HuH-7 (cell line): Measurements from ENCODE around the gene PICK1.
"Not testable (repeated sequence)": the region's sequence is repeated elsewhere in the genome, so short reads cannot be mapped to it uniquely, and the experiment has no call there.

Source experiments
- DNase-seq: peaks from one replicate; pipeline ENCODE4 v3.0.0; 2011; ENCODE audit warnings: low spot score

Gene PICK1

DNA sequence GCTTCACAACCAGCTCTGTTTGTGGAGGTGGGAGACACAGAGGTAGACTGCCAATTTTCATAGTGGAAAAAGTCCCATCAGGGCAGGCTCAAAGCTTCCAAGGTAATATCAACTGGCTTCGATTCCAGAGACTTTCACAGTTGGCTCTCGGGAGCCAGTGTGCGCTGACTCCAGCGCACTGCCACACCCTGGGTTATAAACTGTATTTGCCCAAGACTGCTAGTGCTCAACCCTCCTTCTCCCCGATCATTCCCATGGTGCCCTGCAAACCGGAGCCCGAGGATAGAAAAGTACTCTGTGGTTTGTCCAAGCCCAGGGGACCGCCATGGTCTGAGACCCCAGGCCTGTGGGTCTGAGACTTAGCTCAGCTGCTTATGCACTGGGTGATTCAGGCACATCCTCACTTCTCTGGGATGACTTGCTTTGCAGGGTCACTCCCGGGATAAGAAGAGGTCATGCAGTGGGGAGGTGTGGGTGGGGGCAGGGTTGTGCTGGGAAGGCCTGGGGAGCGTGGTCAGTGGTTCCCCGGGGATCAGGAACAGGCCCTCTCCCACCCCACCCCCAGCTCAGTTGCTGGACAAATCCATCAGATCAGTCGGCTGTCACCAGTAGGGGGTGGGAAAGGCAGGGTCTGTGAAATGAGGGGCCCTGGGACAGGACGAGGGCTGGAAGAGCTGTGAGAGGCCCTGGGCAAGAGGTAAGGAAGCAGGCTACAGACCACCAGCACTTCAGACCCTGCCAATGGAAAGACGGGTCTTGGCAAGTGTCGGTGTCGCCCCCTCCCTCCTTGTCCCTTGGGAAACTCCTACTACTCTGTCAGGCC is 26.7 kb upstream of the PICK1 start:
- peak; percentile 54 for DNase-seq

GRCh38 chr22:38031491-38031890 is 25.7 kb upstream of the PICK1 start:
- DNase-seq, result no peak

GRCh38 chr22:38032681-38033521 is 24.3 kb upstream of the PICK1 start:
- peak; percentile 51 for DNase-seq

- DNase-seq, result no peak
These were observed 23.5 kb upstream of the PICK1 start for GRCh38 chr22:38033522-38034277.

- no peak for DNase-seq
These were observed 22.8 kb upstream of the PICK1 start for GRCh38 chr22:38034278-38034882.

GRCh38 chr22:38034884-38035529 is 22.2 kb upstream of the PICK1 start:
- no peak for DNase-seq

DNA sequence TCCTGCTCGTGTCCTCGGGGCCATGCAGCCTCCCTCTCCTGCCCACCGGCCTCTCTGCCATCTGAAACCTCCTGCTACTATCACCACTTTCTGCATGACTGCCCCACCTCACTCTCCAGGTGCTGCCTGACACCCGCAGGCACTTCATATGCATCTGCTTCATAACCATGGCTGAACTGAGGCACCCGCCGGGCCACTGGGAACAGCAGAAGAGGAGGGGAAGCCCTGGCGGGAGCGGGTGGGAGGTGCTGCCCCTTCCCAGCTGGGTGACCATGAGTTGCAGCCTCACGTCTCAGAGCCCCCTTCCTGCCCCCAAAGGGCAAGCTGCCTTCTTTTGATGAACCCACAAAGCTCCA is 21.7 kb upstream of the PICK1 start:
- no peak for DNase-seq

DNA sequence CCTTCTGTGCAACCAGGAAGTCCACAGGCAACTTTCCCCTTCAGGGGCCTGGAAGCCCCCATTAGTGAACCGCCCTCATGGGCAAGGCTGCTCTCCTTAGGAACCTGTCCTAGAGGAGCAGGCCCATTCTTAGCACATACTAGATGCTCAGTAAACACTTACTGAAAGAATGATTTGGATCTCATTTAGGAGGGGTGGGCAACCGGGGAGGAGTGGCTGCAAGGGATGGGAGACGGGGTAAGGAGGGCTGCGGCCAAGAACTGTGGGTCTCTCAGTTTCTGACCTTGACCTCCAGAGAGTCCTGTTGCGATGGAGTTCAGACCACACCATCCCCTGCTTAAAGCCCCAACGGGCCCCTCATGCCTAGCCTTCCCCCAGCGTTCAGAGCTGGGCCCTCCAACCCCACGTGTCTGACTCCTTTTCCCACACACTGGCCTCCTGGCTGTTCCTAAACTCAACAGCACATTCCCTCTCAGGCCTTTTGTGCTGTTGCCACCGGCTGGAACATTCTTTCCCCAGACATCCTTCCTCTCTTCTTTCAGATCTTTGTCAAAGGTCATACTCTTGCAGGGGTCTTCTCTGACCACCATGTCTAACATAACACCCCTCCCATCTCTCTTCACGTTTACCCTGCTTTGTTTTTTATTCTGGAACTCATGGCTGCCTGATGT is 20.7 kb upstream of the PICK1 start:
- DNase-seq, result no peak

- DNase-seq, result not testable (repeated sequence)
These were observed 19.6 kb upstream of the PICK1 start for GRCh38 chr22:38037367-38038150.

- no peak for DNase-seq
These were observed 18.8 kb upstream of the PICK1 start for GRCh38 chr22:38038426-38038825.

DNA sequence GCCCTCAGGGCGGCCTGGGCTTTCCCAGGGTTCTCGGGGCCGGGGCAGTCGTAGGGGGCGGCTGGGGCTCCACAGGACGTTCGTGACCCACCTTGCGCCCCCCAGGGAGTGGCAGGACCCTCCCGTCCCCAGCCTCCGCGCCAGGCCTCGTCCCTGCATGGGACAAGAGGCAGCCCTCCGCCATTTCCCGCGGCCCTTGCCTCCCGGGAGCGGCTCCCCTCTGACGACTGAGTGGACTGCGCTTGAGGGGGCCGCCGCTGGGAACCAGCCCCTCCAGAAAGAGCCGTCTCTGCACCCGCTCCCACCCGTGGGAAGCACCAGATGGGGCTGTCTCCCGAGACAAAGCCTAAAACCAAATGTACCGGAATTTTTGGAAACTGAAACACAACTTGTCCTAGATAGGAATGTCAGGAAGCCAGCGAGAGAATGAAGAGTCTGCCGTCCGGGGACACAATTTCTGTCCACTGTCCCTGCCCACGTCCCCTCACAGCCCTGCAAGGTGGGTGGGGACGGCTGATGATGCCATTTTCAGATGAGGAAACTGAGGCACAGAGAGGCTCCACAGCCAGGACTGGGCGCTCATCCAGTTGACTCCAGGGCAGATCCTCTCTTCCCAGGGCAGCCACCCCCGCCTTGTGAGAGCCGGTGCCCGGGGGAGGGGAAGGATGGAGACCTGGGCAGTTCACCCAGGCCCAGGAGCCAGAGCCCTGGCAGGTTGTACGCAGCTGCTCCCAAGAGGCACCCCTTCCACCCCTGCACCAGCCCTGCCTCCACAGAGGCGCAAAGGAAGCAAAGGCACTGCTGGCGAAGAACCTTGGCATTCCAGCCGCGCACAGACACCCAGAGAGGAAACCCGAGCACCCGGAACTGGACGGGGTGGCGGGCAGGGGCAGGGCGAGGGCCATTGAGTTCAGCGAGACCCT is 18.1 kb upstream of the PICK1 start:
- DNase-seq, result no peak

DNA sequence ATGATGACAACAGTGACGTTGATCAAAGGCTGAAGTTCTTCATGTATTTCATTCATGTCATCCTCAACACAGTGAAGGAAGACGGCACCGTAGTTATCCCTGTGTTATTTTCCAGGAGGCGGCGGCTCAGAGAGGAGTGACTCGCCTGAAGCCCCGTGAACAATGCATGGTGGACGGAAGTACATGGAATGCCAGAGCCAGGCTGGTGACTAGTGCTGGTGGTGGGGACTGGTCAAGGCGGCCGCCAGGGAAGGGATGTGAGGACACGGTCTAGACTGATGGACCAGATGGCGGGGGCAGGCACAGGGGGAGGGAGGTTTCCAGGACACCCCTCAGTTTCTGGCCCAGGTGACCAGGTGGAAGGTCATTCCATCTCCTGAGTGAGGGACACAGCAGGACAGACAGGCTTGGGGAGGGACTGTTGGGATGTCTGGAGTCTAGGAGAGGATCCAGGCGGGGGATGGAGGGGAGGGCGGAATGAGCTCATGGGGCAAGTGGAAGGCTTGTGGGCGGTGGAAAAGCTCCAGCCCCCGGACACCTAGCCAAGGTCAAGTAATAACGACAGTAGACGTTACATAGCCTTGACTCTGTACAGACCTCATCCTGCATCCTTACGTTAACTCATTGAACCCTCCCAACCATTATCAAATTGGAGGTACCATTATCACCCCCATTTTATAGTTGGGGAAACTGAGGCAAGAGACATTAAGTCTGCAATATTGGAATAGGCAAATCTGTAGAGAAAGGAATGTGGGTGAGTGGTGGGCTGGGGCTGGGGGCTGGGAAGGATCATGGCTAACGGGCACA is 16.0 kb upstream of the PICK1 start:
- DNase-seq, result no peak

GRCh38 chr22:38041760-38042487 is 15.3 kb upstream of the PICK1 start:
- DNase-seq, result no peak

- no peak for DNase-seq
These were observed 14.8 kb upstream of the PICK1 start for GRCh38 chr22:38042488-38042790.

GRCh38 chr22:38043151-38044039 is 13.8 kb upstream of the PICK1 start:
- no peak for DNase-seq

DNA sequence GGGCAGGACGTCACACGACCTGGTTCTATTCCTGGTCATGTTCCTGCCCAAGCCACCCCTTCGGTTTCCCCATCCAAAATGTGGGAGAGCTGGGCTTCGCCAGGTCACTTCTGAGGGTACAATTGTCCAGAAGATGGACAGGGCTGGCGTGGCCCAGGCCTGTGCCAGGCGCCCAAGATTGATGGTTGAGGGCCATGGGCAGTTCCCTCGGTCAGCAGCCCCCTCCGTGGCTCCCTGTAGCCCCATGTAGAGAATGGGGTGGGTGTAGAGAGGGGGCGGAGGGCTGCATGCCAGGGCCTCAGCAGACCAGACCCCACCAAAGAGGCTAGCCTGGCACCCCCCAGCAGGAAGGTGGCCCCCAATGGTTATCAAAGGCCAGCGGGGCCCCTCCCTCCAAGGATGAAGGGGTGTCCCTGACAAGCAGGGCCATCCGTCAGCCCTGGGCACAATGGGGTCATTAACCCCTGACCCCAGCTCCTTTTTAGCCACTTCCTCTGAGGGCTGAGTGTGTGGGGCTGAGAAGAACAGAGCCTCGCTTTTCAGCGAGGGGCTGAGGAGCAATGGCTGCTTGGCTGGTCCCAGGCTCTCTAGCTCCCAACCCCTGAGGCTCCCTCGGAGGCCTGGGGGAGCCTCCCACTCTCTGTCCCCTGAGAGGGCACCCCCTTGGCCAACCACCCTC is 11.0 kb upstream of the PICK1 start:
- no peak for DNase-seq
